GM19099 (cell line): Measurements from ENCODE around the gene PSD2.

Experiments
- POLR2A ChIP-seq: IDR thresholded peaks from 3 replicates; pipeline ENCODE4 v1.6.1; 2011; ENCODE audit warnings: low read depth; ENCODE audit not compliant: insufficient read length; ENCODE audit errors: extremely low read depth

The PSD2 gene

GRCh38 chr5:139759219-139759721 is 36.3 kb upstream of the PSD2 start:
- TF ChIP-seq POLR2A = no peak

GRCh38 chr5:139760066-139761056 is 35.2 kb upstream of the PSD2 start:
- no peak for TF ChIP-seq POLR2A

- TF ChIP-seq POLR2A = no peak
Measured at GRCh38 chr5:139761057-139761450, 34.6 kb upstream of the PSD2 start.

- TF ChIP-seq POLR2A = no peak
Measured at GRCh38 chr5:139761501-139761900, 34.1 kb upstream of the PSD2 start.

- TF ChIP-seq POLR2A = no peak
Measured at GRCh38 chr5:139762615-139763170, 32.9 kb upstream of the PSD2 start.

- no peak for TF ChIP-seq POLR2A
Measured at GRCh38 chr5:139763280-139763929, 32.2 kb upstream of the PSD2 start.

- no peak for TF ChIP-seq POLR2A
Measured at GRCh38 chr5:139763930-139764791, 31.4 kb upstream of the PSD2 start.

- TF ChIP-seq POLR2A = no peak
Measured at GRCh38 chr5:139764886-139765408, 30.7 kb upstream of the PSD2 start.

GRCh38 chr5:139765409-139766217 is 30.0 kb upstream of the PSD2 start:
- TF ChIP-seq POLR2A = no peak

GRCh38 chr5:139767960-139768359 is 27.6 kb upstream of the PSD2 start:
- TF ChIP-seq POLR2A = no peak

- TF ChIP-seq POLR2A = no peak
Measured at GRCh38 chr5:139768807-139769465, 26.7 kb upstream of the PSD2 start.

- no peak for TF ChIP-seq POLR2A
Measured at GRCh38 chr5:139769477-139769876, 26.1 kb upstream of the PSD2 start.

GRCh38 chr5:139770722-139771121 is 24.9 kb upstream of the PSD2 start:
- no peak for TF ChIP-seq POLR2A
